WTC11 (cell line): ENCODE measurements around the gene NOX5.

Experiments
- ATF2 ChIP-seq: sonication (generic); formaldehyde crosslinking; IDR thresholded peaks from 2 replicates; pipeline ENCODE4 v1.8.1; 2022; ENCODE audit warnings: low read depth, missing genetic modification reagents, borderline replicate concordance
- E2F1 ChIP-seq: sonication (generic); formaldehyde crosslinking; IDR thresholded peaks from 2 replicates; pipeline ENCODE4 v1.8.0; 2022; ENCODE audit warnings: mild to moderate bottlenecking, missing genetic modification reagents
- FOXJ3 ChIP-seq: sonication (generic); formaldehyde crosslinking; IDR thresholded peaks from 2 replicates; pipeline ENCODE4 v1.9.0; 2021; ENCODE audit warnings: missing genetic modification reagents, mild to moderate bottlenecking, borderline replicate concordance
- JUN ChIP-seq: sonication (generic); formaldehyde crosslinking; IDR thresholded peaks from 2 replicates; pipeline ENCODE4 v1.8.0; 2023; ENCODE audit warnings: mild to moderate bottlenecking, missing genetic modification reagents
- MXD4 ChIP-seq: fragments of 250-450 bp; sonication (Bioruptor Pico); IDR thresholded peaks from 2 replicates; pipeline ENCODE4 v1.8.0; 2021; ENCODE audit warnings: mild to moderate bottlenecking, moderate library complexity, borderline replicate concordance
- NR3C1 ChIP-seq: sonication (generic); formaldehyde crosslinking; conservative IDR thresholded peaks from 2 replicates; pipeline ENCODE4 v1.8.1; 2023; ENCODE audit warnings: low read depth, mild to moderate bottlenecking, missing genetic modification reagents
- OVOL2 ChIP-seq: fragments of 250-450 bp; sonication (Bioruptor Pico); IDR thresholded peaks from 2 replicates; pipeline ENCODE4 v1.9.0; 2021; ENCODE audit warnings: mild to moderate bottlenecking, borderline replicate concordance
- SMAD3 ChIP-seq: sonication (generic); formaldehyde crosslinking; IDR thresholded peaks from 2 replicates; pipeline ENCODE4 v1.8.0; 2022; ENCODE audit warnings: missing genetic modification reagents, mild to moderate bottlenecking, borderline replicate concordance
- ZNF317 ChIP-seq: sonication (generic); formaldehyde crosslinking; IDR thresholded peaks from 2 replicates; pipeline ENCODE4 v1.8.1; 2023; ENCODE audit warnings: low read depth, mild to moderate bottlenecking, moderate library complexity, missing genetic modification reagents, borderline replicate concordance
- TF ChIP-seq, protein P1 (sequence below): fragments of 200-600 bp; IDR thresholded peaks from 2 replicates; pipeline ENCODE4 v1.8.0; 2022; ENCODE audit warnings: antibody characterized with exemption
- TF ChIP-seq, protein P2 (sequence below): sonication (generic); formaldehyde crosslinking; IDR thresholded peaks from 2 replicates; pipeline ENCODE4 v1.8.0; 2023; ENCODE audit warnings: mild to moderate bottlenecking, missing genetic modification reagents

DNA sequence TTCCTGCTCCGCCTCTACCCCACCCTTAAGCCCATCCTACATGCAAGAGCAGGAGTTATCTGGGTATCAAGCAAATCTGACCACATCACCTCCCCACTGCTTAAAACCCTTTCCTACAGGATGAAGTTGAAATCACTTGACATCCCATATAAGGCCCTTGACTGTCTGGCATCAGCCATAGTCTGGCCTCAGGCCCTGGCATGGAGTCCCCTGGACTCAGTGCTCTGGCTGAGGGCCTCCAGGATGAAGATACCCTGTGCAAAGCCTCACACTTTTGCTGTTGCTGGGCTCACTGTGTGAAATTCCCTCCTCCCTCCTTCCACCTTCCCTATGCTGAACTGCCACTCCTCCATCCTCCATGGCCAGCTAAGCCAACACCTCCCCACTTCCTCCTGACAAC lies 80.8 kb downstream of the NOX5 start:
- TF ChIP-seq, protein P1, sequence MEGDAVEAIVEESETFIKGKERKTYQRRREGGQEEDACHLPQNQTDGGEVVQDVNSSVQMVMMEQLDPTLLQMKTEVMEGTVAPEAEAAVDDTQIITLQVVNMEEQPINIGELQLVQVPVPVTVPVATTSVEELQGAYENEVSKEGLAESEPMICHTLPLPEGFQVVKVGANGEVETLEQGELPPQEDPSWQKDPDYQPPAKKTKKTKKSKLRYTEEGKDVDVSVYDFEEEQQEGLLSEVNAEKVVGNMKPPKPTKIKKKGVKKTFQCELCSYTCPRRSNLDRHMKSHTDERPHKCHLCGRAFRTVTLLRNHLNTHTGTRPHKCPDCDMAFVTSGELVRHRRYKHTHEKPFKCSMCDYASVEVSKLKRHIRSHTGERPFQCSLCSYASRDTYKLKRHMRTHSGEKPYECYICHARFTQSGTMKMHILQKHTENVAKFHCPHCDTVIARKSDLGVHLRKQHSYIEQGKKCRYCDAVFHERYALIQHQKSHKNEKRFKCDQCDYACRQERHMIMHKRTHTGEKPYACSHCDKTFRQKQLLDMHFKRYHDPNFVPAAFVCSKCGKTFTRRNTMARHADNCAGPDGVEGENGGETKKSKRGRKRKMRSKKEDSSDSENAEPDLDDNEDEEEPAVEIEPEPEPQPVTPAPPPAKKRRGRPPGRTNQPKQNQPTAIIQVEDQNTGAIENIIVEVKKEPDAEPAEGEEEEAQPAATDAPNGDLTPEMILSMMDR: no peak
- TF ChIP-seq OVOL2 (CRISPR knock-in tag) (no peak), NR3C1 (CRISPR knock-in tag) (no peak), JUN (CRISPR knock-in tag) (no peak), ZNF317 (CRISPR knock-in tag) (no peak), FOXJ3 (no peak), SMAD3 (CRISPR knock-in tag) (no peak), E2F1 (CRISPR knock-in tag) (no peak), ATF2 (no peak), MXD4 (no peak)
- TF ChIP-seq, protein P2, sequence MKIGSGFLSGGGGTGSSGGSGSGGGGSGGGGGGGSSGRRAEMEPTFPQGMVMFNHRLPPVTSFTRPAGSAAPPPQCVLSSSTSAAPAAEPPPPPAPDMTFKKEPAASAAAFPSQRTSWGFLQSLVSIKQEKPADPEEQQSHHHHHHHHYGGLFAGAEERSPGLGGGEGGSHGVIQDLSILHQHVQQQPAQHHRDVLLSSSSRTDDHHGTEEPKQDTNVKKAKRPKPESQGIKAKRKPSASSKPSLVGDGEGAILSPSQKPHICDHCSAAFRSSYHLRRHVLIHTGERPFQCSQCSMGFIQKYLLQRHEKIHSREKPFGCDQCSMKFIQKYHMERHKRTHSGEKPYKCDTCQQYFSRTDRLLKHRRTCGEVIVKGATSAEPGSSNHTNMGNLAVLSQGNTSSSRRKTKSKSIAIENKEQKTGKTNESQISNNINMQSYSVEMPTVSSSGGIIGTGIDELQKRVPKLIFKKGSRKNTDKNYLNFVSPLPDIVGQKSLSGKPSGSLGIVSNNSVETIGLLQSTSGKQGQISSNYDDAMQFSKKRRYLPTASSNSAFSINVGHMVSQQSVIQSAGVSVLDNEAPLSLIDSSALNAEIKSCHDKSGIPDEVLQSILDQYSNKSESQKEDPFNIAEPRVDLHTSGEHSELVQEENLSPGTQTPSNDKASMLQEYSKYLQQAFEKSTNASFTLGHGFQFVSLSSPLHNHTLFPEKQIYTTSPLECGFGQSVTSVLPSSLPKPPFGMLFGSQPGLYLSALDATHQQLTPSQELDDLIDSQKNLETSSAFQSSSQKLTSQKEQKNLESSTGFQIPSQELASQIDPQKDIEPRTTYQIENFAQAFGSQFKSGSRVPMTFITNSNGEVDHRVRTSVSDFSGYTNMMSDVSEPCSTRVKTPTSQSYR (CRISPR knock-in tag): no peak
